ENCODE data around the gene OOSP1.
"Not testable (repeated sequence)": the region's sequence is repeated elsewhere in the genome, so short reads cannot be mapped to it uniquely, and the experiment has no call there.

OOSP1 gene

GRCh38 chr11:59960502-59961381, 22.5 kb downstream of the OOSP1 start:
- DNase-seq (ENCODE audit: low read depth in 2 of 2, low spot score in 1 of 2), result no peak

GRCh38 chr11:59962107-59962482, 23.9 kb downstream of the OOSP1 start:
- no peak for DNase-seq (ENCODE audit: low read depth in 2 of 2, low spot score in 1 of 2)

- no peak for DNase-seq (ENCODE audit: low read depth in 2 of 2, low spot score in 1 of 2)
Measured at GRCh38 chr11:59963733-59964132, 25.5 kb downstream of the OOSP1 start, which contains the start of gene OOSP4A. Gene OOSP4A, plus strand, starts transcription at chr11:59964033. Its CDS starts 0 bp downstream, at chr11:59964033.

- DNase-seq (ENCODE audit: low read depth in 2 of 2, low spot score in 1 of 2), result no peak
Measured at GRCh38 chr11:59965424-59965823, 27.2 kb downstream of the OOSP1 start.

- no peak for DNase-seq (ENCODE audit: low read depth in 2 of 2, low spot score in 1 of 2)
Measured at GRCh38 chr11:59966201-59966600, 28.0 kb downstream of the OOSP1 start.

- DNase-seq (ENCODE audit: low read depth in 2 of 2, low spot score in 1 of 2), result no peak
Measured at GRCh38 chr11:59967677-59968394, 29.6 kb downstream of the OOSP1 start.

- no peak for DNase-seq (ENCODE audit: low read depth in 2 of 2, low spot score in 1 of 2)
Measured at GRCh38 chr11:59968395-59968783, 30.2 kb downstream of the OOSP1 start.

GRCh38 chr11:59973097-59973496, 34.9 kb downstream of the OOSP1 start:
- no peak for DNase-seq (ENCODE audit: low read depth in 2 of 2, low spot score in 1 of 2)

GRCh38 chr11:59981106-59981770, 43.0 kb downstream of the OOSP1 start:
- DNase-seq (ENCODE audit: low read depth in 2 of 2, low spot score in 1 of 2), result no peak

- DNase-seq (ENCODE audit: low read depth in 2 of 2, low spot score in 1 of 2), result not testable (repeated sequence)
Measured at GRCh38 chr11:59982037-59982436, 43.8 kb downstream of the OOSP1 start.

- no peak for DNase-seq (ENCODE audit: low read depth in 2 of 2, low spot score in 1 of 2)
Measured at GRCh38 chr11:59983212-59983611, 45.0 kb downstream of the OOSP1 start.

GRCh38 chr11:59984368-59984767, 46.1 kb downstream of the OOSP1 start:
- no peak for DNase-seq (ENCODE audit: low read depth in 2 of 2, low spot score in 1 of 2)

GRCh38 chr11:59990421-59990820, 52.2 kb downstream of the OOSP1 start:
- DNase-seq (ENCODE audit: low read depth in 2 of 2, low spot score in 1 of 2), result no peak

- DNase-seq (ENCODE audit: low read depth in 2 of 2, low spot score in 1 of 2), result no peak
Measured at GRCh38 chr11:59992425-59992824, 54.2 kb downstream of the OOSP1 start.

- DNase-seq (ENCODE audit: low read depth in 2 of 2, low spot score in 1 of 2), result no peak
Measured at GRCh38 chr11:59997800-59998199, 59.6 kb downstream of the OOSP1 start.

- DNase-seq (ENCODE audit: low read depth in 2 of 2, low spot score in 1 of 2), result no peak
Measured at GRCh38 chr11:59999691-60000090, 61.5 kb downstream of the OOSP1 start.

GRCh38 chr11:60003729-60004128, 65.5 kb downstream of the OOSP1 start:
- no peak for DNase-seq (ENCODE audit: low read depth in 2 of 2, low spot score in 1 of 2)

GRCh38 chr11:60005360-60005759, 67.1 kb downstream of the OOSP1 start:
- no peak for DNase-seq (ENCODE audit: low read depth in 2 of 2, low spot score in 1 of 2)

Measured in stimulated activated CD8-positive, alpha-beta memory T cell treated with anti-CD3 and anti-CD28 coated beads, Interleukin-4, amount 100 ng/mL, for 4 hours (primary cell).